HepG2 (cell line): ENCODE measurements around the gene DLL3. TPM values are rescaled to one million over a fixed set of nuclear protein-coding genes. Genes with fewer than 3 reads are reported as not detected.

Source experiments
- EED ChIP-seq: sonication (generic); formaldehyde crosslinking; IDR thresholded peaks from 2 replicates; pipeline ENCODE4 v1.5.0; 2020; ENCODE audit warnings: mild to moderate bottlenecking, missing genetic modification reagents
- FOXK2 ChIP-seq: fragments of 450-650 bp; IDR thresholded peaks from 2 replicates; pipeline ENCODE4 v1.6.1; 2016
- GABPB1 ChIP-seq: IDR thresholded peaks from 2 replicates; pipeline ENCODE4 v1.6.1; 2016; ENCODE audit warnings: mild to moderate bottlenecking, missing genetic modification reagents, moderate library complexity, missing compliant biosample characterization
- GFI1 ChIP-seq: sonication (generic); formaldehyde crosslinking; IDR thresholded peaks from 2 replicates; pipeline ENCODE4 v1.5.0; 2020; ENCODE audit warnings: missing genetic modification reagents, mild to moderate bottlenecking, borderline replicate concordance
- HDAC1 ChIP-seq: sonication (generic); formaldehyde crosslinking; IDR thresholded peaks from 2 replicates; pipeline ENCODE4 v1.5.1; 2020; ENCODE audit warnings: mild to moderate bottlenecking, missing genetic modification reagents
- HOXA3 ChIP-seq: sonication (generic); formaldehyde crosslinking; IDR thresholded peaks from 2 replicates; pipeline ENCODE4 v1.5.0; 2020; ENCODE audit warnings: missing genetic modification reagents
- JDP2 ChIP-seq: sonication (generic); formaldehyde crosslinking; IDR thresholded peaks from 2 replicates; pipeline ENCODE4 v1.8.1; 2022; ENCODE audit warnings: missing genetic modification reagents, borderline replicate concordance
- NR2C2 ChIP-seq: sonication (generic); formaldehyde crosslinking; IDR thresholded peaks from 2 replicates; pipeline ENCODE4 v1.4.0; 2020; ENCODE audit warnings: missing genetic modification reagents, mild to moderate bottlenecking, moderate library complexity, borderline replicate concordance
- NR2F1 ChIP-seq, 2 experiments: fragments of 450-650 bp in 1 of 2; formaldehyde crosslinking in 1 of 2; IDR thresholded peaks; 2 replicates each; pipeline versions ENCODE4 v1.5.0 to v1.6.1; 2016 to 2020; ENCODE audit warnings: mild to moderate bottlenecking in 1 of 2, missing compliant biosample characterization in 1 of 2, missing genetic modification reagents in 1 of 2, moderate library complexity in 1 of 2
- ZBTB7B ChIP-seq: sonication (generic); formaldehyde crosslinking; IDR thresholded peaks from 2 replicates; pipeline ENCODE4 v1.4.0; 2020; ENCODE audit warnings: missing genetic modification reagents
- ZNF543 ChIP-seq: sonication (generic); formaldehyde crosslinking; IDR thresholded peaks from 2 replicates; pipeline ENCODE4 v1.4.0; 2020; ENCODE audit warnings: mild to moderate bottlenecking, missing genetic modification reagents
- ZNF619 ChIP-seq: sonication (generic); formaldehyde crosslinking; IDR thresholded peaks from 2 replicates; pipeline ENCODE4 v1.4.0; 2020; ENCODE audit warnings: mild to moderate bottlenecking, missing genetic modification reagents
- polyA plus RNA-seq, 8 experiments: library from polyadenylated mRNA; depleted of rRNA in 3 of 8; stranded (reverse) in 7 of 8; unstranded in 1 of 8; fragments of >200 nt; fragmentation: Illumina TruSeq in 4 of 8; extraction: Trizol in 4 of 8; gene quantifications; 2 replicates each; pipeline versions ENCODE4 v1.2.1 to v1.2.3, GENCODE V29; 2011 to 2016; ENCODE audit warnings: low read depth in 4 of 8, missing spikeins in 1 of 8, mixed read lengths in 1 of 8; ENCODE audit not compliant: insufficient read depth in 1 of 8
- total RNA-seq, 5 experiments: library from RNA; depleted of rRNA; stranded (reverse); fragments of >200 nt; fragmentation: Illumina TruSeq; extraction: Trizol; gene quantifications; 2 replicates each; pipeline ENCODE4 v1.2.3, GENCODE V29; 2016; ENCODE audit warnings: low read depth in 1 of 5
- TF ChIP-seq, protein P1 (sequence below): sonication (generic); formaldehyde crosslinking; IDR thresholded peaks from 2 replicates; pipeline ENCODE4 v1.5.0; 2020; ENCODE audit warnings: mild to moderate bottlenecking, missing genetic modification reagents
- TF ChIP-seq, protein P2 (sequence below): IDR thresholded peaks from 2 replicates; pipeline ENCODE4 v1.6.1; 2016; ENCODE audit warnings: missing compliant biosample characterization, missing genetic modification reagents, borderline replicate concordance
- TF ChIP-seq, protein P3 (sequence below): IDR thresholded peaks from 2 replicates; pipeline ENCODE4 v1.6.1; 2012; ENCODE audit warnings: inconsistent platforms
- TF ChIP-seq, protein P4 (sequence below): sonication (generic); formaldehyde crosslinking; IDR thresholded peaks from 2 replicates; pipeline ENCODE4 v1.5.0; 2020; ENCODE audit warnings: mild to moderate bottlenecking, missing genetic modification reagents, borderline replicate concordance
- TF ChIP-seq, protein P5 (sequence below): sonication (generic); formaldehyde crosslinking; IDR thresholded peaks from 2 replicates; pipeline ENCODE4 v1.4.0; 2020; ENCODE audit warnings: missing genetic modification reagents
- TF ChIP-seq, protein P6 (sequence below): sonication (generic); formaldehyde crosslinking; IDR thresholded peaks from 2 replicates; pipeline ENCODE4 v1.5.0; 2020; ENCODE audit warnings: mild to moderate bottlenecking, missing genetic modification reagents, moderate library complexity

The DLL3 gene
- total and polyA plus RNA-seq, 2 of the 13 experiments (the other 11 are each of a cell fraction or from before 2014, with no cell fraction given), result 0.35 to 0.55 TPM

DNA sequence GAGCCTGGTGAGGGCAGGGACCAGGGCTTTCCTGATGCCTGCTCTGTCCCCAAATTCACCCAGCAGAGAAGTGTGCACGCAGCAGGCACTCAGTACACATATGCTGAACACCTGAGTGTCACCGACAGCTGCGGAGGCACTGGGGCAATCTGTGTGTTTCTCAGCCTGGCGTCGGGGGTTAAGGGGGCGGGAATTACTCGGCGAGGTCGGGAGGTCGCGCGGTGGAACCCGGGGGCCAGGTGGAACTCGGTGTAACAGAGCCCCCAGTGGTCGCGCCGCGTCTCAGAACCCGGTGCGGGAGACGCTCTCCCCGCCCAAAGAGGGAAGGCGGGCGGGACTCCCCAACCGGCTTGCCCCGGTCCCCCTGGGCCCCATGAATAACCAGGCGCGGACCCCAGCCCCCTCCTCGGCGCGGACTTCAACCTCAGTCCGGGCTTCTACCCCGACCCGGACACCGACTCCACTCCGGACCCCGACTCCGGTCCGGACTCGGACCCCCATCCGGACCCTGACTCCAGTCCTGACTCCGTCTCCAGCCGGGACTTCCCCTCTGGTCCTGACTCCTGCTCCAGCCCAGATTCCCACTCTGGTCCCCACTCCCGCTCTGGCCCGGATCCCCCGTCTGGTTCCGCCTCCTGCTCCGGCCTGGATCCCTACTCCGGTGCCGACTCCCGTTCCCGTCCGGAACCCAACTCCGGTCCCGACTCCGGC, 16.2 kb downstream of the DLL3 start, which contains the start of gene SELENOV (continued):
- TF ChIP-seq NR2F1 (CRISPR knock-in tag; IDR thresholded peaks at IDR 0.05) (peak in 1 of 2 experiments; percentile 22; a peak in 1 of 4 replicates), ZNF619 (no peak), JDP2 (CRISPR knock-in tag) (no peak), HOXA3 (CRISPR knock-in tag) (peak; percentile 34; the same call in 1 of the 2 replicates), HDAC1 (CRISPR knock-in tag) (peak; percentile 43; the same call in 1 of the 2 replicates), GABPB1 (CRISPR knock-in tag) (0 out of 2 replicates have a peak, but pooled peaks have one; percentile 18), ZBTB7B (CRISPR knock-in tag) (peak; percentile 32; the same call in 1 of the 2 replicates), ZNF543 (CRISPR knock-in tag) (0 out of 2 replicates have a peak, but pooled peaks have one; percentile 54), EED (CRISPR knock-in tag) (0 out of 2 replicates have a peak, but pooled peaks have one; percentile 52), FOXK2 (no peak), NR2C2 (CRISPR knock-in tag) (peak; percentile 30; the same call in 1 of the 2 replicates), GFI1 (peak; percentile 38; the same call in 1 of the 2 replicates)
- TF ChIP-seq, protein P1, sequence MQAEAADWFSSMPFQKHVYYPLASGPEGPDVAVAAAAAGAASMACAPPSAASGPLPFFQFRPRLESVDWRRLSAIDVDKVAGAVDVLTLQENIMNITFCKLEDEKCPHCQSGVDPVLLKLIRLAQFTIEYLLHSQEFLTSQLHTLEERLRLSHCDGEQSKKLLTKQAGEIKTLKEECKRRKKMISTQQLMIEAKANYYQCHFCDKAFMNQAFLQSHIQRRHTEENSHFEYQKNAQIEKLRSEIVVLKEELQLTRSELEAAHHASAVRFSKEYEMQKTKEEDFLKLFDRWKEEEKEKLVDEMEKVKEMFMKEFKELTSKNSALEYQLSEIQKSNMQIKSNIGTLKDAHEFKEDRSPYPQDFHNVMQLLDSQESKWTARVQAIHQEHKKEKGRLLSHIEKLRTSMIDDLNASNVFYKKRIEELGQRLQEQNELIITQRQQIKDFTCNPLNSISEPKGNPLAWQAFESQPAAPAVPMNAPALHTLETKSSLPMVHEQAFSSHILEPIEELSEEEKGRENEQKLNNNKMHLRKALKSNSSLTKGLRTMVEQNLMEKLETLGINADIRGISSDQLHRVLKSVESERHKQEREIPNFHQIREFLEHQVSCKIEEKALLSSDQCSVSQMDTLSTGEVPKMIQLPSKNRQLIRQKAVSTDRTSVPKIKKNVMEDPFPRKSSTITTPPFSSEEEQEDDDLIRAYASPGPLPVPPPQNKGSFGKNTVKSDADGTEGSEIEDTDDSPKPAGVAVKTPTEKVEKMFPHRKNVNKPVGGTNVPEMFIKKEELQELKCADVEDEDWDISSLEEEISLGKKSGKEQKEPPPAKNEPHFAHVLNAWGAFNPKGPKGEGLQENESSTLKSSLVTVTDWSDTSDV (CRISPR knock-in tag), result peak; percentile 24; the same call in 1 of the 2 replicates
- TF ChIP-seq, protein P2, sequence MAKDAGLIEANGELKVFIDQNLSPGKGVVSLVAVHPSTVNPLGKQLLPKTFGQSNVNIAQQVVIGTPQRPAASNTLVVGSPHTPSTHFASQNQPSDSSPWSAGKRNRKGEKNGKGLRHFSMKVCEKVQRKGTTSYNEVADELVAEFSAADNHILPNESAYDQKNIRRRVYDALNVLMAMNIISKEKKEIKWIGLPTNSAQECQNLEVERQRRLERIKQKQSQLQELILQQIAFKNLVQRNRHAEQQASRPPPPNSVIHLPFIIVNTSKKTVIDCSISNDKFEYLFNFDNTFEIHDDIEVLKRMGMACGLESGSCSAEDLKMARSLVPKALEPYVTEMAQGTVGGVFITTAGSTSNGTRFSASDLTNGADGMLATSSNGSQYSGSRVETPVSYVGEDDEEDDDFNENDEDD (CRISPR knock-in tag), result no peak
- TF ChIP-seq, protein P3, sequence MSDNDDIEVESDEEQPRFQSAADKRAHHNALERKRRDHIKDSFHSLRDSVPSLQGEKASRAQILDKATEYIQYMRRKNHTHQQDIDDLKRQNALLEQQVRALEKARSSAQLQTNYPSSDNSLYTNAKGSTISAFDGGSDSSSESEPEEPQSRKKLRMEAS, result 0 out of 2 replicates have a peak, but pooled peaks have one; percentile 29
- TF ChIP-seq, protein P4, sequence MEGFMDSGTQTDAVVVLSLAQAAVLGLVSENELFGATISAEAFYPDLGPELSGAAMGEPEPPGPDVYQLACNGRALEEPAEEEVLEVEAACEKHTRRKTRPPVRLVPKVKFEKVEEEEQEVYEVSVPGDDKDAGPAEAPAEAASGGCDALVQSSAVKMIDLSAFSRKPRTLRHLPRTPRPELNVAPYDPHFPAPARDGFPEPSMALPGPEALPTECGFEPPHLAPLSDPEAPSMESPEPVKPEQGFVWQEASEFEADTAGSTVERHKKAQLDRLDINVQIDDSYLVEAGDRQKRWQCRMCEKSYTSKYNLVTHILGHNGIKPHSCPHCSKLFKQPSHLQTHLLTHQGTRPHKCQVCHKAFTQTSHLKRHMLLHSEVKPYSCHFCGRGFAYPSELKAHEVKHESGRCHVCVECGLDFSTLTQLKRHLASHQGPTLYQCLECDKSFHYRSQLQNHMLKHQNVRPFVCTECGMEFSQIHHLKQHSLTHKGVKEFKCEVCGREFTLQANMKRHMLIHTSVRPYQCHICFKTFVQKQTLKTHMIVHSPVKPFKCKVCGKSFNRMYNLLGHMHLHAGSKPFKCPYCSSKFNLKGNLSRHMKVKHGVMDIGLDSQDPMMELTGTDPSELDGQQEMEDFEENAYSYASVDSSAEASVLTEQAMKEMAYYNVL, result no peak
- TF ChIP-seq, protein P5, sequence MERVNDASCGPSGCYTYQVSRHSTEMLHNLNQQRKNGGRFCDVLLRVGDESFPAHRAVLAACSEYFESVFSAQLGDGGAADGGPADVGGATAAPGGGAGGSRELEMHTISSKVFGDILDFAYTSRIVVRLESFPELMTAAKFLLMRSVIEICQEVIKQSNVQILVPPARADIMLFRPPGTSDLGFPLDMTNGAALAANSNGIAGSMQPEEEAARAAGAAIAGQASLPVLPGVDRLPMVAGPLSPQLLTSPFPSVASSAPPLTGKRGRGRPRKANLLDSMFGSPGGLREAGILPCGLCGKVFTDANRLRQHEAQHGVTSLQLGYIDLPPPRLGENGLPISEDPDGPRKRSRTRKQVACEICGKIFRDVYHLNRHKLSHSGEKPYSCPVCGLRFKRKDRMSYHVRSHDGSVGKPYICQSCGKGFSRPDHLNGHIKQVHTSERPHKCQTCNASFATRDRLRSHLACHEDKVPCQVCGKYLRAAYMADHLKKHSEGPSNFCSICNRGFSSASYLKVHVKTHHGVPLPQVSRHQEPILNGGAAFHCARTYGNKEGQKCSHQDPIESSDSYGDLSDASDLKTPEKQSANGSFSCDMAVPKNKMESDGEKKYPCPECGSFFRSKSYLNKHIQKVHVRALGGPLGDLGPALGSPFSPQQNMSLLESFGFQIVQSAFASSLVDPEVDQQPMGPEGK, result peak; percentile 73
- TF ChIP-seq, protein P6, sequence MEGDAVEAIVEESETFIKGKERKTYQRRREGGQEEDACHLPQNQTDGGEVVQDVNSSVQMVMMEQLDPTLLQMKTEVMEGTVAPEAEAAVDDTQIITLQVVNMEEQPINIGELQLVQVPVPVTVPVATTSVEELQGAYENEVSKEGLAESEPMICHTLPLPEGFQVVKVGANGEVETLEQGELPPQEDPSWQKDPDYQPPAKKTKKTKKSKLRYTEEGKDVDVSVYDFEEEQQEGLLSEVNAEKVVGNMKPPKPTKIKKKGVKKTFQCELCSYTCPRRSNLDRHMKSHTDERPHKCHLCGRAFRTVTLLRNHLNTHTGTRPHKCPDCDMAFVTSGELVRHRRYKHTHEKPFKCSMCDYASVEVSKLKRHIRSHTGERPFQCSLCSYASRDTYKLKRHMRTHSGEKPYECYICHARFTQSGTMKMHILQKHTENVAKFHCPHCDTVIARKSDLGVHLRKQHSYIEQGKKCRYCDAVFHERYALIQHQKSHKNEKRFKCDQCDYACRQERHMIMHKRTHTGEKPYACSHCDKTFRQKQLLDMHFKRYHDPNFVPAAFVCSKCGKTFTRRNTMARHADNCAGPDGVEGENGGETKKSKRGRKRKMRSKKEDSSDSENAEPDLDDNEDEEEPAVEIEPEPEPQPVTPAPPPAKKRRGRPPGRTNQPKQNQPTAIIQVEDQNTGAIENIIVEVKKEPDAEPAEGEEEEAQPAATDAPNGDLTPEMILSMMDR (CRISPR knock-in tag), result peak; percentile 51
